Kidney capillary endothelial cell (primary cell): ENCODE measurements around the gene RAPGEF3.

Experiments
- DNase-seq: peaks from one replicate; pipeline ENCODE4 v3.0.0-alpha.2; 2018; ENCODE audit warnings: low spot score

RAPGEF3 gene

GRCh38 chr12:47758834-47759690 lies at the start of gene RAPGEF3:
TSS of gene RAPGEF3 (minus strand) at chr12:47758880. CDS start at chr12:47758556, 324 bp downstream.
- peak; percentile 92 for DNase-seq

- peak; percentile 72 for DNase-seq
Observed at GRCh38 chr12:47808050-47808449, 49.4 kb upstream of the RAPGEF3 start.

- no peak for DNase-seq
Observed at GRCh38 chr12:47807338-47807737, 48.7 kb upstream of the RAPGEF3 start.

GRCh38 chr12:47805417-47805816 lies 46.7 kb upstream of the RAPGEF3 start:
- DNase-seq: no peak

- DNase-seq: no peak
Observed at GRCh38 chr12:47804171-47804570, 45.5 kb upstream of the RAPGEF3 start.

GRCh38 chr12:47803191-47803875 lies 44.7 kb upstream of the RAPGEF3 start:
- DNase-seq: no peak

GRCh38 chr12:47802312-47802711 lies 43.6 kb upstream of the RAPGEF3 start:
- DNase-seq: no peak

GRCh38 chr12:47801904-47802246 lies 43.2 kb upstream of the RAPGEF3 start:
- DNase-seq: no peak

- DNase-seq: no peak
Observed at GRCh38 chr12:47801170-47801903, 42.7 kb upstream of the RAPGEF3 start.

- no peak for DNase-seq
Observed at GRCh38 chr12:47800582-47800981, 41.9 kb upstream of the RAPGEF3 start.

GRCh38 chr12:47799357-47799955 lies 40.8 kb upstream of the RAPGEF3 start:
- DNase-seq: no peak

GRCh38 chr12:47798382-47798948 lies 39.8 kb upstream of the RAPGEF3 start:
- no peak for DNase-seq

- DNase-seq: no peak
Observed at GRCh38 chr12:47797441-47797840, 38.8 kb upstream of the RAPGEF3 start.

GRCh38 chr12:47795814-47796411 lies 37.2 kb upstream of the RAPGEF3 start:
- DNase-seq: no peak

- DNase-seq: no peak
Observed at GRCh38 chr12:47795121-47795813, 36.6 kb upstream of the RAPGEF3 start.

GRCh38 chr12:47794679-47795078 lies 36.0 kb upstream of the RAPGEF3 start:
- no peak for DNase-seq

GRCh38 chr12:47793015-47793681 lies 34.5 kb upstream of the RAPGEF3 start:
- DNase-seq: no peak

- DNase-seq: no peak
Observed at GRCh38 chr12:47791874-47792273, 33.2 kb upstream of the RAPGEF3 start.

GRCh38 chr12:47791351-47791746 lies 32.7 kb upstream of the RAPGEF3 start:
- no peak for DNase-seq

GRCh38 chr12:47790676-47791350 lies 32.1 kb upstream of the RAPGEF3 start:
- no peak for DNase-seq
